Activated CD4-positive, CD25-positive, alpha-beta regulatory T cell treated with anti-CD3 and anti-CD28 coated beads, Interleukin-2, amount 50 U/mL, for 16 hours (primary cell): ENCODE results near the gene ASAP2.

Experiments used
- DNase-seq: peaks from one replicate; pipeline ENCODE4 v3.0.0-alpha.2; 2020; ENCODE audit warnings: low read depth, low spot score

ASAP2 gene

GRCh38 chr2:9400268-9401058 lies 193.9 kb downstream of the ASAP2 start:
- DNase-seq: no peak

GRCh38 chr2:9401059-9401547 lies 194.5 kb downstream of the ASAP2 start:
- DNase-seq: no peak

GRCh38 chr2:9401646-9402371 lies 195.2 kb downstream of the ASAP2 start:
- DNase-seq: no peak

GRCh38 chr2:9403924-9404323 lies 197.3 kb downstream of the ASAP2 start:
- no peak for DNase-seq

DNA sequence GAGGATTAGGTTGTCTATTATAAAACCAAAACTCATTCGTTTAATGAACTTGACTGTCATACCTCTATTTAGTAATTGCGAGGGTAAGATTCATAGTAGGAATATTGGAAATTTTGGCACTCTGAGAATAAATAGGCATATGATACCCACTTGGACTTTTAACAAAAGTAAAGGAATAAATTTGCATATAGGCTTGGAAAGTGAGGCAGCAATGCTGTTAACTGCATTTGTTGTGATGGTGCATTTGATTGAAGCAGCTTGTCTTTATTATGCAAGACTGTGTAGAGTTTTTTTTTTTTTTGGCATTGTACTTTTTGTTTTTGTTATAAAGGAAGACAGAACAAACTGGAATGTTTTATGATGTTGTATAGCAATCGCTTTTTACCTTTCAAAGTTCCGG lies 197.8 kb downstream of the ASAP2 start:
- DNase-seq: no peak

- no peak for DNase-seq
Measured at GRCh38 chr2:9405636-9406035, 199.0 kb downstream of the ASAP2 start.

GRCh38 chr2:9406529-9407362 lies 200.1 kb downstream of the ASAP2 start:
- no peak for DNase-seq

DNA sequence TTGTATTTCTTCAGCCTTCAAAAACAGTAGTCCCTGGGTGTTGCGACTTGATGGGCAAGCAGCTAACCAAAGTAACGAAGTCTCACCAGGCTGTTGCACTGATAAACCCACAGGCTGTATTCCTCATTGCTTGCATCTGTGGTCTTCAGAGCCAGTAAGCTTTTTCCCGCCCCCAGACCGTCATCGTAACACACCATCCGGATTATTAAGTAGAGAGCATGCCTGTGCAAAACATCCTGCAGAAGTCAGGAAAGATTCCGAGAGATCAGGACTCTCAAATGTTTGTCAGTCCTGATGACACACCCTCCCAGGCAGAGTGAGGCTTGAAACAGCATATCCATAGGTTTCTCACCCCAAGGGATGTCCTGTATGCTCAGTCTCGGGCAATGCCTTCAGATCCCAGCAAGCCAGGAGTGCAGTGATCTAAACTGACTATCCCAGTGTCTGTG lies 200.8 kb downstream of the ASAP2 start:
- DNase-seq: no peak

- DNase-seq: no peak
Measured at GRCh38 chr2:9408641-9409151, 202.1 kb downstream of the ASAP2 start.

GRCh38 chr2:9410108-9410507 lies 203.5 kb downstream of the ASAP2 start:
- no peak for DNase-seq

- DNase-seq: no peak
Measured at GRCh38 chr2:9412781-9413180, 206.2 kb downstream of the ASAP2 start.

DNA sequence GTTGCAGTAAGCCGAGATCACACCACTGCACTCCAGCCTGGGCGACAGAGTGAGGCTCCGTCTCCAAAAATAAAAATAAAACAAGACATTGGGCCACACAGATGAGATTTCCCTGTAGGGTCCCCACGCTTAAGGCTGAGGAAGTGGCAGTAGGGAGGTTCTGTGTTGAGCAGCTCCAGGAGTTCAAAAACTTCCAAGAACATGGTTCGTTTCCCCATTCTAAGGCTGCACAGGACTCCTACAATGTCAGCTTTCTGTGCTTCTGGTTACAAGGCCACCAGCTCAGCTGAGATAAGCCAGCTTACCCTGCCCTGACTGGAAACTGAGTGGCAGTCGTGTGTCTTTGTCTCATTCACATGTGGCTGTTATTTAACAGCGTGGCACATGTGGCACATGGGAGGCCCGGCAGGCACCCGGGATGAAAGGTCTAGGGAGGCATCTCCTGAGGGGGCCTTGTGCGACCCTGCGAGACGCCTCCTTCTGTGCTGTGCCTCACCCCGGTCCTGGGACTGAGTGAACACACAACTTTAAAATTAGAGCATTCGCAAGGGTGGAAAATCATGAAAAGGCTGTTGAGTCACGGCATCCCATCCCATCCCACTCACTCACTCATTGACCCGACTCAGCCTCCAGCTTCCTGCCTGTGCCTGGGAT lies 209.0 kb downstream of the ASAP2 start:
- no peak for DNase-seq

DNA sequence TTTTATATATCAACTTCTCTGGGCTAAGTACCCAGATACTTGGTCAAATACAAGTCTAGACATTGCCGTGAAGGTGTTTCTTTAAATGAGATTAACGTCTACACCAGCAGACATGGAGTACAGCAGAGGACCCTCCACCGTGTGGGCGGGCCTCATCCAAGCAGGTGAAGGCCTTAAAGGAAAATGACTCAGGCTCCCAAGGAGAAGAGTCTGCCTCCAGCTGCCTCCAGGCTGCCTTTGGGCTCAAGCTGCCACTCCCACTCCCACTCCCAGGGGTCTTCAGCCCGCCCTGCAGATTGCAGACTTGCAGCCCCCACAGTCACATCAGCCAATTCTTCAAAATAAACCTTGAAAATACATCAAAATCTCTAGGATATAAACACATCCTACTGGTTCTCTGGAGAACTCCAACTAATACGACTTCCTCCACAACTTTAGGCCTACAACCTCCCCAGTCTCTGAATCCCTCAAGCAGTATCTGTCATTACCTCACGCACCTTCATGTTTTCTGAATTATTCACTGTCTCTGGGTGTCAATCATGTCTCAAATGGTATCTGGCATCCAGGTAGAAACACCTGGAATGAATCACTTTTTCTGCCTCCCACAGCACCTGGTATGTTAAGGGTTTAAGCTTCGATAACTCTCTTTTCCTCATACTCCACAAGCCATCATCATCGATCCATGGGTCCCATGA lies 209.8 kb downstream of the ASAP2 start:
- DNase-seq: no peak

- no peak for DNase-seq
Measured at GRCh38 chr2:9416962-9417316, 210.3 kb downstream of the ASAP2 start.

DNA sequence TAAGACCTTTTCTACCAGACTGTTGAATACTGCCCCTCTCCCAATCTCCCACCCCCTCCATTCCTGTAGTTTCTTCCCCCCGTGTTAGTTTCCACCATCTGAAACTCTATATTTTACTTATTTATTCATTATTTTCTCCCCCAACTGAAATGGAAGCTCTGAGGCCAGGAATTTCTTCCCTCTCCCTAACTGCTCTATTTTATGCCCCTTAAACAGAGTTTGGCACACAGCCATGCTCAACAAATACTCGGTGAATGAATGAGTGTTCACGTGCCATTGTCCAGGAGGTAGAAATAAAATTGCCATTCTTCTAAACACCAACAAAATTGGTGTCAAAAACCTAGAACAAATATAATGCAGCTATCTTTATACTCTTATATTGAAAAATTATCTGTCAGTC lies 211.1 kb downstream of the ASAP2 start:
- no peak for DNase-seq

DNA sequence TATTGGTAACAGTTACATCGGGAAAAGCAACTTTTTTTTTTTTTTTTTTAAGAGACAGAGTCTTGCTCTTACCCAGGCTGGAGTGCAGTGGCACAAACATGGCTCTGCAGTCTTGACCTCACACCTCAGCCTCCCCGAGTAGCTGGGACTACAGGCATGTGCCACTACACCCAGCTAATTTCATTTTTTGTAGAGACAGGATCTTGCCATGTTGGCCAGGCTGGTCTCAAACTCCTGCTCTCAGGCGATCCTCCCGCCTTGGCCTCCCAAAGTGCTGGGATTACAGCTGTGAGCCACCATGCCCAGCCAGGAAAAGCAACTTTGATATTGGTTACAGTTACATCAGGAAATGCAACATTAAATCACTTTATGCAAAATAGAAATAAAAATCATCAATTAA lies 212.1 kb downstream of the ASAP2 start:
- DNase-seq: no peak

DNA sequence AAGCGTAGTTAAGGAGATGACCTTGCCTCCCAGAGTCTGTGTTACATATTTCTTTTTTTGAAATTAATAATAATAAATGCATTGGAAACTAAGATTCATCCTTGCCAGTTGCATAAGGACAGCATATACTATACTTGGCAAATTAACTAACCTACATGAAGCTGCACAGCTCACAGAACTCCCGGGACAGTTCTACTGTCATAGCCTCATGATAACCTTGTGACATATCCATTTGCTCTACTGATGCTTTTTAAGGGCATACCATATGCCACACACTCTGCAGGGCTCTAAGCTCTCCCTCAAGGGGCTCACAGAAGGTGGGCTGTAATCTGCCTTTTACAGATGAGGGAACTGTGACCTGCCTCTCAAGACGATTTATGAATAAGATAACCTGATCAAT lies 212.9 kb downstream of the ASAP2 start:
- DNase-seq: no peak

GRCh38 chr2:9420495-9420894 lies 213.9 kb downstream of the ASAP2 start:
- no peak for DNase-seq

DNA sequence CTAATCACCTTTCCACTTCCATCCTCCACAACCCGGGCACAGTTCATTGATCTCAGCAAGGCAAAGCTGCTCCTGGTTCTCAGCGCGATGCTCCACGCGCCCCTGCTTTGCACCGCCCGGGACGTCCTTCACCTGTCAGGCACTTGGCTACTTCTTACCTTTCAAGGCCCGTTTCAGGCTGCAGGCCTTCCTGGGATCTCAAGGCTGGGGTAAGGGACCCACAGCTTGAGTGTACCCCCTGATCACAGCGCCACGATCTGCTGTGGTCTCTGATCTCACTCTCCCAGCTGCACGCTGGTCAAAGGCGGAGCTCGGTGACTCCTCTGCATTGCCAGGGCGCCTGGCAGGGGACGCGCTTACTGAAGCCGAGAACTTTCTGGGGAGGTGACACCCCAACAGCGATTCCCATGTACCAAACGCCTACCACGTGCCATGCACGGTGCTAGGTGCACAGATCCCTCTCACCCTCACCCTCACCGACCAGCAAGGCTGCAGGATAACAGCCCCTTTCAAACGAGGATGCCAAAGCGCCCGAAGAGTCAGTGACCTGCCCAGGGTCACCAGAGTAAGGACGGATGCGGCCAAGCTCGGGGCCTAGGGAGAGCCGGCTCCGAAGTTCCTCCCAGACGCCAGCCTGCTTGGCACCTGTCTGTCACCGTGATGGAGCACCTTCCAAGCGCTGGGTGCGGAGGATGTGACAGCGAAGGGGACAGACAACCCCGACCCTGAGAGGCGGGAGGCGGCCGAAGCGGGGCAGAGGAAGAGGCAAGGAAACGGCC lies 215.9 kb downstream of the ASAP2 start:
- DNase-seq: peak; percentile 17
